Activated CD8-positive, alpha-beta memory T cell treated with anti-CD3 and anti-CD28 coated beads for 48 hours (primary cell): ENCODE measurements around the gene CIP2A.

Experiments
- DNase-seq, 3 experiments: peaks; one replicate each; pipeline ENCODE4 v3.0.0-alpha.2; 2020; ENCODE audit warnings: low read depth in 2 of 3, low spot score in 2 of 3

Gene CIP2A

GRCh38 chr3:108564564-108564963 lies 24.7 kb downstream of the CIP2A start:
- no peak for DNase-seq

GRCh38 chr3:108562565-108562964 lies 26.7 kb downstream of the CIP2A start:
- DNase-seq, result no peak

- no peak for DNase-seq
These were observed 33.2 kb downstream of the CIP2A start for GRCh38 chr3:108555966-108556581.

GRCh38 chr3:108554913-108555571 lies 34.2 kb downstream of the CIP2A start:
- no peak for DNase-seq

GRCh38 chr3:108554229-108554628 lies 35.0 kb downstream of the CIP2A start:
- no peak for DNase-seq

- DNase-seq, result no peak
These were observed 36.7 kb downstream of the CIP2A start for GRCh38 chr3:108552267-108553159.

GRCh38 chr3:108548886-108549285 lies 40.4 kb downstream of the CIP2A start:
- no peak for DNase-seq

GRCh38 chr3:108548304-108548703 lies 40.9 kb downstream of the CIP2A start:
- no peak for DNase-seq

- DNase-seq, result no peak
These were observed 42.5 kb downstream of the CIP2A start for GRCh38 chr3:108546692-108547091.

GRCh38 chr3:108546247-108546646 lies 43.0 kb downstream of the CIP2A start:
- DNase-seq, result no peak

- DNase-seq, result no peak
These were observed 51.2 kb downstream of the CIP2A start for GRCh38 chr3:108538083-108538482.

GRCh38 chr3:108528459-108529252 lies 60.6 kb downstream of the CIP2A start:
- no peak for DNase-seq

GRCh38 chr3:108527817-108528216 lies 61.4 kb downstream of the CIP2A start:
- DNase-seq, result no peak

GRCh38 chr3:108527109-108527508 lies 62.1 kb downstream of the CIP2A start:
- no peak for DNase-seq

- no peak for DNase-seq
These were observed 63.3 kb downstream of the CIP2A start for GRCh38 chr3:108525971-108526370.

- no peak for DNase-seq
These were observed 64.0 kb downstream of the CIP2A start for GRCh38 chr3:108525256-108525655.

GRCh38 chr3:108524537-108524936 lies 64.7 kb downstream of the CIP2A start:
- DNase-seq, result no peak

- DNase-seq, result no peak
These were observed 70.3 kb downstream of the CIP2A start for GRCh38 chr3:108518895-108519294.

GRCh38 chr3:108516881-108517280 lies 72.4 kb downstream of the CIP2A start:
- DNase-seq, result no peak

GRCh38 chr3:108513961-108514360 lies 75.3 kb downstream of the CIP2A start:
- no peak for DNase-seq

- DNase-seq, result no peak
These were observed 76.6 kb downstream of the CIP2A start for GRCh38 chr3:108512671-108513070.
